Measurements from ENCODE around the gene SLC18A2.

The SLC18A2 gene

GRCh38 chr10:117259279-117259678 is 18.4 kb downstream of the SLC18A2 start:
- Histone ChIP-seq H2BK5ac (ENCODE audit: low read depth, low read length, poor library complexity, severe bottlenecking) (no peak overlapping the region), H3K79me1 (replicated peaks; ENCODE audit: low read length, poor library complexity, severe bottlenecking) (no peaks in the 10 kb centered on the region), H4K91ac (ENCODE audit: low read length) (no peak overlapping the region), H3K4ac (ENCODE audit: low read depth in 1 of 2, low read length in 2 of 2) (no peak overlapping the region), H3K4me1 (ENCODE audit: control insufficient read depth, insufficient read depth, low read depth, low read length) (no peaks in the 10 kb centered on the region), H2BK12ac (ENCODE audit: low read length in 2 of 2) (no peak overlapping the region), H2BK15ac (ENCODE audit: low read depth, poor library complexity, severe bottlenecking) (no peak overlapping the region), H2AK5ac (ENCODE audit: low read length, severe bottlenecking) (no peak overlapping the region), H3K18ac (ENCODE audit: low read depth in 1 of 2, low read length in 2 of 2) (no peak overlapping the region), H3K4me2 (ENCODE audit: low read length, poor library complexity, severe bottlenecking) (no peak overlapping the region), H3K36me3 (ENCODE audit: control insufficient read depth in 1 of 2, insufficient read depth in 2 of 2, low read depth in 1 of 2, low read length in 2 of 2) (no peaks in the 10 kb centered on the region), H3K9ac (ENCODE audit: low read length) (no peak overlapping the region), H2BK120ac (ENCODE audit: low read depth, low read length) (no peak overlapping the region), H3K27me3 (ENCODE audit: control insufficient read depth in 1 of 2, insufficient read depth in 1 of 2, low read length in 2 of 2) (peaks cover 33 to 64% of the 10 kb centered on the region in 2 experiments), H3K4me3 (ENCODE audit: insufficient read depth in 1 of 2, low read depth in 1 of 2, low read length in 2 of 2) (no peak overlapping the region), H2AFZ (ENCODE audit: low read depth, low read length) (no peak overlapping the region), H4K8ac (ENCODE audit: low read length) (no peak overlapping the region), H3K14ac (ENCODE audit: low read length in 2 of 2) (no peak overlapping the region), H3K27ac (ENCODE audit: low read length, poor library complexity, severe bottlenecking) (no peak overlapping the region), H3K9me3 (ENCODE audit: control insufficient read depth, low read length) (no peaks in the 10 kb centered on the region), H3K23ac (ENCODE audit: low read length in 2 of 2) (no peak overlapping the region)
- no peak for DNase-seq
- 58% methylated on average over 2 of the region's 3 CpGs for WGBS

GRCh38 chr10:117260084-117260483 is 19.2 kb downstream of the SLC18A2 start:
- Histone ChIP-seq H2AFZ (ENCODE audit: low read depth, low read length) (no peak overlapping the region), H2BK15ac (ENCODE audit: low read depth, poor library complexity, severe bottlenecking) (no peak overlapping the region), H3K14ac (ENCODE audit: low read length in 2 of 2) (no peak overlapping the region), H3K9me3 (ENCODE audit: control insufficient read depth, low read length) (no peaks in the 10 kb centered on the region), H3K4me3 (ENCODE audit: insufficient read depth in 1 of 2, low read depth in 1 of 2, low read length in 2 of 2) (no peak overlapping the region), H3K27ac (ENCODE audit: low read length, poor library complexity, severe bottlenecking) (no peak overlapping the region), H3K36me3 (ENCODE audit: control insufficient read depth in 1 of 2, insufficient read depth in 2 of 2, low read depth in 1 of 2, low read length in 2 of 2) (no peaks in the 10 kb centered on the region), H2BK12ac (ENCODE audit: low read length in 2 of 2) (no peak overlapping the region), H3K23ac (ENCODE audit: low read length in 2 of 2) (no peak overlapping the region), H3K79me1 (replicated peaks; ENCODE audit: low read length, poor library complexity, severe bottlenecking) (no peaks in the 10 kb centered on the region), H2BK5ac (ENCODE audit: low read depth, low read length, poor library complexity, severe bottlenecking) (no peak overlapping the region), H3K9ac (ENCODE audit: low read length) (no peak overlapping the region), H3K4me2 (ENCODE audit: low read length, poor library complexity, severe bottlenecking) (no peak overlapping the region), H3K4me1 (ENCODE audit: control insufficient read depth, insufficient read depth, low read depth, low read length) (no peaks in the 10 kb centered on the region), H3K27me3 (ENCODE audit: control insufficient read depth in 1 of 2, insufficient read depth in 1 of 2, low read length in 2 of 2) (peaks cover 33 to 59% of the 10 kb centered on the region in 2 experiments), H2AK5ac (ENCODE audit: low read length, severe bottlenecking) (no peak overlapping the region), H4K8ac (ENCODE audit: low read length) (no peak overlapping the region), H4K91ac (ENCODE audit: low read length) (no peak overlapping the region), H3K4ac (ENCODE audit: low read depth in 1 of 2, low read length in 2 of 2) (no peak overlapping the region), H2BK120ac (ENCODE audit: low read depth, low read length) (no peak overlapping the region), H3K18ac (ENCODE audit: low read depth in 1 of 2, low read length in 2 of 2) (no peak overlapping the region)
- WGBS, result 67% methylated on average over 2 of the region's 4 CpGs
- no peak for DNase-seq

- no peak overlapping the region for H2AK5ac ChIP-seq (ENCODE audit: low read length, severe bottlenecking)
- H3K14ac ChIP-seq (ENCODE audit: low read length in 2 of 2), result no peak overlapping the region
- H3K27ac ChIP-seq (ENCODE audit: low read length, poor library complexity, severe bottlenecking), result no peak overlapping the region
- no peak overlapping the region for H2BK15ac ChIP-seq (ENCODE audit: low read depth, poor library complexity, severe bottlenecking)
- H3K4me1 ChIP-seq (ENCODE audit: control insufficient read depth, insufficient read depth, low read depth, low read length), result no peaks in the 10 kb centered on the region
- no peak overlapping the region for H2BK5ac ChIP-seq (ENCODE audit: low read depth, low read length, poor library complexity, severe bottlenecking)
- H3K36me3 ChIP-seq (ENCODE audit: control insufficient read depth in 1 of 2, insufficient read depth in 2 of 2, low read depth in 1 of 2, low read length in 2 of 2), result no peaks in the 10 kb centered on the region
- WGBS, result 87% methylated on average over 3 of the region's 3 CpGs
- no peak overlapping the region for H3K4me3 ChIP-seq (ENCODE audit: insufficient read depth in 1 of 2, low read depth in 1 of 2, low read length in 2 of 2)
- H4K8ac ChIP-seq (ENCODE audit: low read length), result no peak overlapping the region
- H3K79me1 ChIP-seq (replicated peaks; ENCODE audit: low read length, poor library complexity, severe bottlenecking), result no peaks in the 10 kb centered on the region
- no peak overlapping the region for H3K4ac ChIP-seq (ENCODE audit: low read depth in 1 of 2, low read length in 2 of 2)
- no peaks in the 10 kb centered on the region for H3K9me3 ChIP-seq (ENCODE audit: control insufficient read depth, low read length)
- H4K91ac ChIP-seq (ENCODE audit: low read length), result no peak overlapping the region
- no peak overlapping the region for H2AFZ ChIP-seq (ENCODE audit: low read depth, low read length)
- DNase-seq, result no peak
- no peak overlapping the region for H3K9ac ChIP-seq (ENCODE audit: low read length)
- H3K4me2 ChIP-seq (ENCODE audit: low read length, poor library complexity, severe bottlenecking), result no peak overlapping the region
- H2BK12ac ChIP-seq (ENCODE audit: low read length in 2 of 2), result no peak overlapping the region
- H3K27me3 ChIP-seq (ENCODE audit: control insufficient read depth in 1 of 2, insufficient read depth in 1 of 2, low read length in 2 of 2), result peaks cover 33 to 56% of the 10 kb centered on the region in 2 experiments
- H3K23ac ChIP-seq (ENCODE audit: low read length in 2 of 2), result no peak overlapping the region
- no peak overlapping the region for H3K18ac ChIP-seq (ENCODE audit: low read depth in 1 of 2, low read length in 2 of 2)
- no peak overlapping the region for H2BK120ac ChIP-seq (ENCODE audit: low read depth, low read length)
Observed at GRCh38 chr10:117261501-117261900, 20.6 kb downstream of the SLC18A2 start.

GRCh38 chr10:117262291-117262902 is 21.5 kb downstream of the SLC18A2 start:
- Histone ChIP-seq H2AFZ (ENCODE audit: low read depth, low read length) (no peak overlapping the region), H3K9me3 (ENCODE audit: control insufficient read depth, low read length) (no peaks in the 10 kb centered on the region), H4K91ac (ENCODE audit: low read length) (no peak overlapping the region), H3K4me1 (ENCODE audit: control insufficient read depth, insufficient read depth, low read depth, low read length) (no peaks in the 10 kb centered on the region), H3K27ac (ENCODE audit: low read length, poor library complexity, severe bottlenecking) (no peak overlapping the region), H2BK12ac (ENCODE audit: low read length in 2 of 2) (no peak overlapping the region), H3K36me3 (ENCODE audit: control insufficient read depth in 1 of 2, insufficient read depth in 2 of 2, low read depth in 1 of 2, low read length in 2 of 2) (no peaks in the 10 kb centered on the region), H2BK5ac (ENCODE audit: low read depth, low read length, poor library complexity, severe bottlenecking) (no peak overlapping the region), H3K4ac (ENCODE audit: low read depth in 1 of 2, low read length in 2 of 2) (no peak overlapping the region), H3K4me3 (ENCODE audit: insufficient read depth in 1 of 2, low read depth in 1 of 2, low read length in 2 of 2) (no peak overlapping the region), H3K18ac (ENCODE audit: low read depth in 1 of 2, low read length in 2 of 2) (no peak overlapping the region), H2BK15ac (ENCODE audit: low read depth, poor library complexity, severe bottlenecking) (no peak overlapping the region), H3K23ac (ENCODE audit: low read length in 2 of 2) (no peak overlapping the region), H3K79me1 (replicated peaks; ENCODE audit: low read length, poor library complexity, severe bottlenecking) (no peaks in the 10 kb centered on the region), H3K27me3 (ENCODE audit: control insufficient read depth in 1 of 2, insufficient read depth in 1 of 2, low read length in 2 of 2) (peaks cover 33 to 47% of the 10 kb centered on the region in 2 experiments), H3K14ac (ENCODE audit: low read length in 2 of 2) (no peak overlapping the region), H3K9ac (ENCODE audit: low read length) (no peak overlapping the region), H2AK5ac (ENCODE audit: low read length, severe bottlenecking) (no peak overlapping the region), H3K4me2 (ENCODE audit: low read length, poor library complexity, severe bottlenecking) (no peak overlapping the region), H4K8ac (ENCODE audit: low read length) (no peak overlapping the region), H2BK120ac (ENCODE audit: low read depth, low read length) (no peak overlapping the region)
- 80% methylated on average over 10 of the region's 10 CpGs for WGBS
- DNase-seq, result no peak
